ENCODE results near the gene RNF10.

- TF ChIP-seq JUND (IDR thresholded peaks at IDR 0.05; ENCODE audit: borderline replicate concordance, low read depth, low read length) (no peak), JUND (tag; IDR thresholded peaks at IDR 0.05; ENCODE audit: borderline replicate concordance, low read depth, low read length) (no peak), CTBP1 (IDR thresholded peaks at IDR 0.05; ENCODE audit: borderline replicate concordance) (no peak), CREM (IDR thresholded peaks at IDR 0.05; ENCODE audit: low read depth) (no peak), RNF219 (CRISPR knock-in tag; IDR thresholded peaks at IDR 0.05) (no peak), SMAD1 (IDR thresholded peaks at IDR 0.05; ENCODE audit: low read depth, low read length, partially characterized antibody) (no peak), PHF21A (IDR thresholded peaks at IDR 0.05; ENCODE audit: borderline replicate concordance, low read depth) (no peak), YBX1 (IDR thresholded peaks at IDR 0.05) (no peak), ZNF740 (CRISPR knock-in tag; IDR thresholded peaks at IDR 0.05) (no peak), ZNF740 (tag; IDR thresholded peaks at IDR 0.05) (no peak), SMARCE1 (IDR thresholded peaks at IDR 0.05) (no peak), MLLT1 (IDR thresholded peaks at IDR 0.05) (no peak), ZBTB34 (CRISPR knock-in tag; IDR thresholded peaks at IDR 0.05) (no peak), ARNT (IDR thresholded peaks at IDR 0.05) (no peak), FIP1L1 (IDR thresholded peaks at IDR 0.05; ENCODE audit: low read depth, low read length, poor library complexity, severe bottlenecking) (no peak)
Measured at GRCh38 chr12:120515496-120515895, 18.7 kb upstream of the RNF10 start.

All from K562 (cell line).